Hematopoietic multipotent progenitor cell (in vitro differentiated cells): ENCODE data around the gene NCAM2. TPM values are rescaled to one million over a fixed set of nuclear protein-coding genes. Genes with fewer than 3 reads are reported as not detected.

Experiments used
- DNase-seq, 3 donors: peaks; one replicate each; pipeline ENCODE4 v3.0.0-alpha.2; 2011 to 2015; ENCODE audit warnings: low read depth in 2 of 3, low spot score in 2 of 3
- total RNA-seq: library from RNA; depleted of rRNA; stranded (reverse); fragments of >200 nt; gene quantifications from one replicate; pipeline ENCODE4 v1.2.3, GENCODE V29; 2012

NCAM2 gene
- under 0.01 TPM for total RNA-seq

DNA sequence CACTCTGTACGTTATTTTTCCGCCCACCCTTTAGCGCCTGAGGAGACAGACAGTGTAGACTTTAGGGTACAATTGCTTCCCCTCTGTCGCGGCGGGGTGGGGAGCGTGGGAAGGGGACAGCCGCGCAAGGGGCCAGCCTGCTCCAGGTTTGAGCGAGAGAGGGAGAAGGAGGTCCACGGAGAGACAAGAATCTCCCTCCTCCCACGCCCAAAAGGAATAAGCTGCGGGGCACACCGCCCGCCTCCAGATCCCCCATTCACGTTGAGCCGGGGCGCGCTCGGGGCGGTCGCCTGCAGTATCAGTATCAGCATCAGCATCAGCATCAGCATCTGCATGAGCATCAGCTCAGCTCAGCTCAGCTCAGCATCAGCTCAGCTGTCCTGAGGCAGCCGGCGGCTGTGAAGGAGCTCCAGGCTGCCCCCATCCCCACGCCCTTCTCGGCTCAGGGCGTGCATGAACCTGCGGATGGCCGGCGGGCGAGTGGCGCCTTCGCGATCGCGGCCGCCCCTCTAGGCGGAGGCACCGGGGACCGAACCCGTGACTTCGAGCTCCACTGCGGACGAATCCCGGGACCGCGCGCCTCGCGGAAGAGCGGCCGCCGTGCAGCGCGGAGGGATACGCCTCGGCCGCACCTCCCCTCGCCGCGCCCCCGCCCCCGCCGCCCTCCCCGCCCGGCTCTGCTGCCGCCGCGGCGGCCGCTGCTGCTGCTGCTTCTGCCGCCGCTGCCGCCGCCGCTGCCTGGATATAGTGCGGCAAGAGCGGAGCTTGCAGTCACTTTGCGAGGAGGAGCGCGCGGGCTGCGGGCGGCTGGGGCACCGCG, at the start of gene NCAM2:
Gene NCAM2 (plus strand): TSS at position 774 of the 820 bp plus-strand sequence.
- peak; percentile 35 to 76 (median 73) for DNase-seq

DNA sequence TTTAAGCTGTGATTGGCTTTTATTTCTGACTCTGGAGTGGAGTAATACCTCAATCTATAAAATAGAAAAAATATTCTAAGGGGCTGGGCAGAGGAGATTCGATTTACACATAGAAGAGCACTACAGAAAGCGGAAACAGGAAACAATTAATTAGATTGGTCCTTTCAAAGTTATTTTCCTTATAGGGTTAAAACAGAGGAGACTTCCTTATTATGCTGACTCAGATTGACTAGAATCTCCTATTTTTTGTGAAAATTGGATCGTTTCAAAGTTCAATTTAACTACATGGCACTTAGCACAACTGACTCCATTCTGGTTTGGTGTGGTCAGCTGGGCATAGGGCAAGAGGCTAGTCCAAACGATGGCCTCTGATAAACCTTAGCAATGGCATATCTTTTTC, 48.3 kb upstream of the NCAM2 start:
- DNase-seq: peak in 1 of 3 donors; percentile 9

DNA sequence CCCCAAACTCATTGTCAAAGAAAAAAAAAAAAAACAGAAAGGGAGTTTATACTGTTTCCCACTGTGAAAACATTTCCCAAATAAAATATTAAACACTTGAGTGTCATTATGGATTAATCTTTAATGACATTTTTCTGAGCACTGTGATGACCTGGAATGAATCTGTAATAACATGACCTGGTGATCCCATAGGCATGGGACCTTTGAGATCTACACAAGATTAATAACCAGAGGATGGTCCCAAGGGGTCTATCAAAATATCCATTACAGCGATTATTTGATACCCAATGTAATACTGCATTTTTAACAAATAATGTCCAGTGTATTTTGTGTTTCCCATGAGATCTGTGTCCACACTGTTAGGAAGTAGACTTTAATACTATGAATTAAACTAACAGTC, 32.4 kb upstream of the NCAM2 start:
- no peak for DNase-seq

DNA sequence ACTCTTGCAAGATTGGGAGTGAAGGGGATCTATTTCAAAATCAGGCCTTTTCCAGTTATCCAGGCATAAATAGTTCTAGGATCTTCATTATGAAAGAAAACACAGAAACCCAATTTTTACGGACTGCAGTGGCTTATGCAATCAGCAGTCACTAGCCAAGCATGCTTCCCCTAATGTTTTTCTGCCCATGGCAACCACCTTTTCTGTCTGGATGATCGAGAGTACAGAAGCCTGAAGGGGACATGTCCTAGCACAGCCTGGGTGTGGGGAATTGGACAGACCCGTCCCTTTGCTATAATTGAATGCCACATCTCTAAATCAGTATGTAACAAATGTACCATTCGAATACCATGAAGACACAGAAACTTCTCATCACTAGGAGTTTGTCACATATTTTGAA, 29.8 kb upstream of the NCAM2 start:
- no peak for DNase-seq

DNA sequence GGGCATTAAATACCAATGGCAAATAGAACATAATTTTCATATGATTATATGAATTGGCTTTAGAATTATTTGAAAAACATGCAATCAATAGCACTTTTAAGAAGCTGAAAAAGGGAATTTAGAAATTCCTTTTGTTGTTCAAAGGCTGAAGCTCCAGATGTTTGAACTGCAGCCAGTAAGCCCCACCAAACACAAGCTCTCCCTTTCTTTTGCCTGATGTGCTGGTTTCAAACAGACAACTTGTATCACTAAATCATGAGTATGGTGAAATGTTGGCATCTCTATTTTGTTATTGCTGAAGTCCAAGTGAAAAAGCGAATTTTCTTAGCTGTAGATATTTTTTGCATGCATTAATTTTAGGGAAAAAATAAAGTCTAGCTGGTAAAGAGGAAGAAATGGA, 27.5 kb upstream of the NCAM2 start:
- no peak for DNase-seq

DNA sequence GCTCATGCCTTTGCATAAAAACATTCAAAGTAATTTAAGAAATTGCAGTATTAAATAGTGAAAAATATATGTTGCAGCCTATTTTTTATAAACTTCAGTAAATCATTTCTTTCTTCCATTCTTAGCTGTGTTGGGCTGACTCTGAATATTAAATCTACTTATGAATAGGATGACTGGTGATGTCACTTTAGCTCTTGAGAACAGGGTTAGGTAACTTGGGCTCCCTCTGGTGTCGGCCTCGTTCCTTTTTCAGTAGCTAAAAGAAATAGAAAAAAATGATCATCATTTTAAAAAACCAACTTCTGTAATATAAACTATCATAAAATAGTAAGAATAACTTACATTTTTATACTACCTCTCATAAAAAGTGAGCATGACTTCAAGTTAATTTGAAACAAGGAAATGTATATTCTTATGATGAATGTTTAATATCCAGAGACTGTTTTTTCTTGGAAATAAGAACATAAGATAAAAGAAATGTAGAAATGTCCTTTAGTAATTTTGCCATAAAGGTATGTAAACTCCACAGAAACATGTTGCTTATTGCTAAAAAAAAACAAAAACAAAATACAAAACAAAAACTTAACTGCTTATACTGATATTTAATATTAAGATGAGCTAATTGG, 26.8 kb upstream of the NCAM2 start:
- peak in 2 of 3 donors; percentile 51 to 69 for DNase-seq

DNA sequence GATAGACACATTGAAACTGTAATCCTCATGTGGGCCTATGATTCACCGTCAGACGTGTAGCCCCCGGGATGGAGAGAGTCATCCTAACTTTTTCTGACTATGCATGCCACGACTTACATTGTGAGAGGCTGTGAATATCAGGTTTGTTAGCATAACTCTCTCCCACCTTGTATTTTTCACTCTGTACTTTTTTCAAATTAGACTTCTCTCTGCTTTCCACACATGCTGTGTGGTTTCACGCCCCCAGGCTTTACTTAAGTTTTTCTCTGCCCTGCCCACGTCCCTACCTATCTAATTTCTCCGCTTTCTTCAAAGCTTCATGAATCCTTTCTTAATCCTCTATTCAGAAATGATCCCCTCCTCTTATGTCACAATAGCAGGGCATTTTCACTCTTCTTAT, 3.4 kb upstream of the NCAM2 start:
- no peak for DNase-seq

DNA sequence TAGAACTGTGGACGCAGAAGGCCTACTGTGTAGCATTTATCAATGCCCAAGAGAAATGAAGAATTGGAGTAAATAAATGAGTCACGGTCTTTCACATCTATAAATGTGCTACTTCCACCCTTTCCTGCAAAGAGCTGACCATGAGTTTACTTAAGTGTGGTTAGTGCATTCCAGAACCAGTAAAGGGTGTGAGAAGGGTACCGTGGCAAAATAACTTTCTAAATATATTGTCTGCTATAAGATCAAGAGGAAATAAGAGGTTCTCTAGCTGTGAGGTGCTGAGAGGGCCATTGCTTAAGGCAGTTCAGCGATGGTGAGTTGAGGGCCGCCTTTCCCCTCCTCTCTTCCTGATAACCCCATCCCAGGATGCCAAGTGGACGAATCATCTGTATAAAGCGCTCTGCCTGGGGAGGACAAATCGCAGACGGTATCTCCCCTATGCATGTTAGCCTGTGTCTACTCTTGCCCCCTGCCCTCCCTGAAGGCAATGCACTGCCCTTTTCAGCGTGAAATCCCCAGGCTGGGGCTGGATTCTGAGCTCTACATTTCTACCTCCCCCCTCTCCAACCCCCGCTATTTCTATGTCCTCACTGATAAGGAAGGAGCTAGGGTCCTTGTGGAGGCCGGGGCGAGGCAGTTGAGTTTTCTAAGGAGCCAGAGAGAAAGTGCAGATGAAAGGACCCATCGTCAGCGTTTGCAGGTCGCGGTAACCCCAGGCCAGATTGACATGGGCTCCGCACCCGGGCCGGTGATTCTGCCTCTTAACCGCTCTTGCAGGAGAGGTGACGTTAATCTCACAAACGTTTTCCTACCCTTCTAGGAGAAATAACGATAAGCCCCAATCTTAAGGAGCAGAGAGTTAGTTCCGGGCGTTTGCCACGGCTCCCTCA, 1.5 kb upstream of the NCAM2 start:
- DNase-seq: no peak

DNA sequence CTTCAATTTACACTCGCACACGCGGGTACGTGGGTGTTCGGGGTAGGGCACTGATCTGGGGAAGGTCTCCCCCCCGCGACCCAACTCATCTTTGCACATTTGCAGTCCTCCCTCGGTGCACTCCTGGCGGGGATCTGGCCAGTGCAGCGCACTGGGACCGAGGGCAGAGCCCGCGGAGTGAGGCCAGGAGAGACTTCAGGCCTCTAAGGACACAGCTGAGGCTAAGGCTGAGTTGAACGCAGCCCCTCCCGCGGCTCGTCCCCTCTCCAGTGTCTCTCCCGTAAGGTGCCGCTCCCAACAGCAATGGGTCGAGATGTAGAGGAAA, 936 bp upstream of the NCAM2 start:
- no peak for DNase-seq

DNA sequence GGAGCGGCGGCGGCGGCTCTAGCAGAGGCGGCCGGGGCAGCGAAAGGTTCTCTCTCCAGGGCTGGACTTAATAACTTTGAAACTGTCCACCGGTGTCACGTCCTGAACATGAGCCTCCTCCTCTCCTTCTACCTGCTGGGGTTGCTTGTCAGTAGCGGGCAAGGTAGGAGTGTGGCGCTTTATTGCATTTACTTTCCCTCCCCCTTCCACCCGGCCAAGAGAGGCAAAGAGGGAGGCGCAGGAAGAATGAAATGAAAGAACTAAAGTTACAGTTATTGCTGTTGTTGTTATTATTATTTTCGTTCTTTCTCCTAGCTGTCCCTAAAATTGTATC, 214 bp downstream of the NCAM2 start:
- no peak for DNase-seq

DNA sequence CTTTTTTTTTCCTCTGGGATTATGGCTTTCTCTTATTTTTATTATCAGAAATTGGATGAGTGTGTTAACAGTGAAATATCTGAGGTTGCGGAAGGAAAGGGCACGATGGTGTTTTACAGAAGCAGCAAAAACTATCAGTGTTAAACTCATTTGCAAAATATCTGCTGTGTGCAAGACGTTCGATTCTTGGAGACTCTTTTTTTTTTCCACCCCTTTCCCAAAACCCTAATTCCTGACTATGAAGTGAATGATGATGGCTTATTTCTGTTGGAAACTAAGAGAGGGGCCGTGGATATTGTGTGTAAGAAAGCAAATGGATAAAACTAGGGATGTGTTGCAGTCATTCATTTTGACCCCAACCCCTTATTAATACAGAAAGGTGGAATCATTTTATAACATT, 677 bp downstream of the NCAM2 start:
- DNase-seq: no peak

DNA sequence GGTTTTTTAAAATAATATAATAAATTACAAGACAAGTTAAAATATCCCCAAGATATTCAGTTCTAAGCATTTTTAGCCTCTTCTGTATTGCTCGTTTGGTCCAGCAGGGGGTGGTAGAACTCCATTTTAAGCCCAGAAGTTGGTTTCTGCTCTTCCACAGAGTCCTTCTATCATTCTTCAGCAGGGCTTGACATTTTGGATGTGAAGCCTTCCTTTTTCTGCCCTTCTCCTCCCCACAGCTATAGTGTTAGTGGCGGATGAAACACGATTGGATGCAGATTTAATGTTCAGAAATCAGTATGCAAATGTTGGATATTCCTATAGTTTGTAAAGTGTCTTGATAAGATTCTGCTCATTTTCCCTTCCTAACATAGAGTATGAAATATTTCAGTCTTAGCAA, 1.4 kb downstream of the NCAM2 start:
- DNase-seq: peak in 2 of 3 donors; percentile 40 to 68

DNA sequence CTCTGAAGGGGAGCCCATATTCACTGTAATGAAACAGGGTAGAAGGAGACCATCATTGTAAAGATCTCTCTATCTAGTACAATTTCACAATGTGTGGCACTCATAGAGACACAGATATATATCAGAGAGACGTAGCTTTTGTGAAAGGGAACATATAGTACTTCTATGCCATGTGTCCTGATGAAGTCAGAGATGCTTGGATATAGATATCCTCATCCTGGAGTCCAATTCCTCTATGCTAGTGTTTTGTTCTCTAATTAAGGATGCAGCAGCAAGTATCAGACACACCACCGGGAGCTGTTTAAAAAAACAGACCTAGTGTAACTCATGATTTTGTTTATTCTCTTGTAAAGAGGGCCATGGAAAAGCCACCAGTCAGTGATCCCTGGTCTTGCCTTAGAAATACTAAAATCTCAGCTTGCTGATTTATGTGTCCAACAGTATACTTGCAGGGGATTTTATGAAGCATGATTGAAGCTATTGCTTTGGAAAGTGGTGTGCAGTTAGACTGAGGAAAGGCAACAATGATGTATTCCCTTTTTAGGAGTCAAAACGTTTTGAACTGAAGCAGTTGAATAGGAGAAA, 2.5 kb downstream of the NCAM2 start:
- no peak for DNase-seq

DNA sequence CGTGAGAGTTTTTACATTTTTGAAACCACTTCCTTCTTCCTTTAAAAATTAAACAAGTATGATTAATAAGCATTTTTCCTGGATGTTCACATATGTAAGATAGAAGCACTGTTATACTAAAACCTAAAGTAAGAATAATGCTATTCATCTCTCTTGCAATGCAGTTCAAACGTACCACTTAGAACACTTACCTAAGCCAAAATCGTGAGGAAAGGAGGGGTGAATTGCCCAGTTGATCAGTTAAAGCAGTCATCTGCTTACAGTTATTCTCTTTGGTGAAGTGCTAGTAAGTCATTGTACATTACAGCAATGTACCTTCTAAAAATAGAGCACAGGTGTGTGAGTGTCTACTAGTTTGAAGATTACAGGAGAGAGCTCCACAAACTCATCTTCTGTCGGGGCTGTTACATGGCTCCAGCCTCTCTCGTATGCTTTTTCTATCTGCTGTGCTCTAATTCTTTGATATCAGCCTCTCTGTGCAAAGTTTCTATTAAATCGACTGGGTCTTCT, 3.4 kb downstream of the NCAM2 start:
- DNase-seq: no peak

DNA sequence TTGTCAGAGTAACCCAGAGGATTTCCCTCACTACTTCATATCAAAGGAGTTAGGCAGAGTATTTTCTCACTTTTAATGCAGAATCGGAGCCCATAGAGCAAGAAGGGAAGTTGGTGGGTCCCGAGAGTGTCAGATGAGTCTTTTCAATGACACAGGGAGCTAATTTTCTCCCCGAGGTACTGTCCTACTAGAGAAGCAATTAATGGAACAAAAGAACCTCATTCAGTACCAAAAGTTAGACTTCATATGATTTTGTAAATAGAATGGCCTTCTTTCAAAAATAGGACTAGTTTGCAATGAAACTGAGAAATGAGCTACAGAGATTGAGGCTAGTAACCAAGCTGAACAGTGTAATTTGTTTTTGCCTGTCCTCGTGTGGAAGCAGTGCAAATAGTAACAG, 3.9 kb downstream of the NCAM2 start:
- no peak for DNase-seq

DNA sequence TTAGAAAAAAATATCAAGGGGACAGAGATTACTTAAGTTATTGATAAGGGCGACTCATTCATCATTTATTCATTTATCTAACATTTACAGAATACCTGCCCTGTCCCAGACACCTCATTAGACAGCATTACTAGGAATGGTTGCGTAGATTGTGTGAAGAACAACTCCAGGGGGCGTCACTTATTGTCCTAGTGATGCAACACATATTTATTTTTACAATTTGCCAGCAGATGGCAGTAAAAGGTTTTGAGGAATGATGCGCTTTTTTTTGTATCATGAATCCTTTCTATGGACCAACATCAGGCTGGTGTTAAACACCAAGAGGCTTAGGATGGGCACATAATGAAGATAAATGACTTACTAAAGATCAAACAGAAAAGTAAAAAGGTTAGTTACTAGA, 5.5 kb downstream of the NCAM2 start:
- peak in 2 of 3 donors; percentile 34 to 69 for DNase-seq

DNA sequence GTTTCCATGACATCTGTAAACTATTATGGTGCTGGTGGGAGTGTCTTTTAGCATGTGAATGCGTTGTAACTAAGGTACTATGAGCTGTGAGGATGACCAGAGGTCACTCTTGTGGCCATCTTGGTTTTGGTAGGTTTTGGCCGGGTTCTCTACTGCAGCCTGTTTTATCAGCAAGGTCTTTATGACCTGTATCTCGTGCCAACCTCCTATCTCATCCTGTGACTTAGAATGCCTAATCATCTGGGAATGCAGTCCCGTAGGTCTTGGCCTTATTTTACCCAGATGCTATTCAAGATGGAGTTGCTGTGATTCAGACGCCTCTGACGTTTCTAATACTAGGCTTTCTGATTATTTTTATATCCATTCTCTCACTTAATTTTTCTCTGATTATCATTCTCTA, 9.4 kb downstream of the NCAM2 start:
- DNase-seq: no peak

DNA sequence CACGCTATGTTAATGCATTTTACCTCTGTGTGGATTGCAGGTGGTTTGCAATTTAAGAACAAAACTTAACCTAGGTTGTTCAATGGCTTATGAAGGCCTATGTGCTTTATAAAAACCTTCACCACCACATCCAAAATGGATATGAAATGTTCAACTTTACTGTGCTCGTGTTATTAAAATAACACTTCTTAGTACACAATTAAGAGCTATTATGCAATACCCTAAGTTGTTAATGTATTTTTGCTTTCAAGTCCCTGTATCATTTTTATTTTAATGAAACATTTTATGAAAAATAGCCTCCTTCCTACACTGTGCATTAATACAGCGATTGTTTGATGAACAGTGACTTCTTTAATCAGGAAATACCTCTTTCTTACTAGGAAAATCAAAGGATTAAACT, 12.0 kb downstream of the NCAM2 start:
- DNase-seq: no peak

DNA sequence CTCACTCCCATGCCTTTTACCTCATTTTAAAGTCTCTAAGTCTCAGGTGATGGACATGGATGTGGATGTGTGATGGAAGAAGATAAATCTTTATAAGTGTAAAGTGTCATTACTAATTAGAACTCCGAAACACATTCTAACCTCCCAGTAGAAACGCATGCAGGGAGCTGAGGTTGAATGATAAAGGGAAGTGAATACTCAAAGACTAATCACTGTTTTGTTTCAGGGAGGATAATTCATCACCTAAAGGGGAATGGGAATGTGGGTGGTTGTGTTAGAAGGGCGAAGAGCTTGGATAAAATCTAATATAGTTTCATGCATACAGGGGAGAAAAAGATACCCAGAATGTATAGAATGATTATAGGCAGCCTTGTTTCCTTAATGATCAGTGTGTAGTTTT, 12.5 kb downstream of the NCAM2 start:
- DNase-seq: no peak

DNA sequence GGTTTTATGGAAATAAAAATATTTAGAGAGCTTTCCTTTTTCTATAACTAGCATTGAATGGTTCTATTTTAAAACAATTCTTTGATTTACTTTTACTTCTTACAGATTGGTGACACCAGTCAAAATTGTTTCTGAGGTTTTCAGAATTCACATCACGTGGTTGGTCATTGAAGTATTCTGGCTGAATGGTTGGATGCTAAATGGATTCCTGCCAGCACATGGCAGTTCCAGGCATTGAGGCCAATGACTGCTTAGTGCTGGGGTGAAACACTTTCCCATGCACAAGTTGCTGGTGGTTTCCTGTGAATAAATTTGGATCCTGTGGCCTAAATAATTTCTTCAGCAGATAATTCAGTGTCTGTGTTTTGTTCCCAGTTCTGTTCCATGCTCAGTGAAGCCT, 20.6 kb downstream of the NCAM2 start:
- DNase-seq: no peak

DNA sequence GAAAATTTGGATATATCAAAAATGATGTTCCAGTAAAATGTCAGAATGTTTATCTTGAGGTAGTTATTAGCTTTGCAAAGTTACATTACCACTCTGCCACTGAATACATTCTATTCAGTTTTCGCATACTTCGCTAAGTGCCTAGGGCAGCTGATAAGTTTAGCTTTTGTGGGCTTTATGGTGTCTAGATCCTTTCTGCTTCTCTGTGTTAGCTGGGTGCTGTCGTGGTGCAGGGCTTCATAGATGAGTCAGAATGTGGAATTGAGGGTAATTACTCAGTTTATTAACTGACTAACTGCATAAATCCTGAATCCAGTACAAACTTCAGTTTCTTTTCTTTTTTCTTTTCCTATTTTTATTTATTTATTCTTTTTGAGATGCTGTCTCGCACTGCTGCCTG, 21.5 kb downstream of the NCAM2 start:
- no peak for DNase-seq
